Inferior parietal cortex (tissue), 1 donor: ENCODE measurements around the gene LRWD1.
A peak's percentile ranks its signal among the peaks of the same experiment; 100 is the strongest.
"Not testable (repeated sequence)": the region's sequence is repeated elsewhere in the genome, so short reads cannot be mapped to it uniquely, and the experiment has no call there.

Experiments used
- DNase-seq: peaks from one replicate; pipeline ENCODE4 v3.0.0-alpha.2; 2016; ENCODE audit errors: extremely low spot score

LRWD1 gene

GRCh38 chr7:102468478-102469350 is 3.9 kb downstream of the LRWD1 start:
- DNase-seq, result no peak

GRCh38 chr7:102469351-102469971 is 4.7 kb downstream of the LRWD1 start:
- DNase-seq, result no peak

DNA sequence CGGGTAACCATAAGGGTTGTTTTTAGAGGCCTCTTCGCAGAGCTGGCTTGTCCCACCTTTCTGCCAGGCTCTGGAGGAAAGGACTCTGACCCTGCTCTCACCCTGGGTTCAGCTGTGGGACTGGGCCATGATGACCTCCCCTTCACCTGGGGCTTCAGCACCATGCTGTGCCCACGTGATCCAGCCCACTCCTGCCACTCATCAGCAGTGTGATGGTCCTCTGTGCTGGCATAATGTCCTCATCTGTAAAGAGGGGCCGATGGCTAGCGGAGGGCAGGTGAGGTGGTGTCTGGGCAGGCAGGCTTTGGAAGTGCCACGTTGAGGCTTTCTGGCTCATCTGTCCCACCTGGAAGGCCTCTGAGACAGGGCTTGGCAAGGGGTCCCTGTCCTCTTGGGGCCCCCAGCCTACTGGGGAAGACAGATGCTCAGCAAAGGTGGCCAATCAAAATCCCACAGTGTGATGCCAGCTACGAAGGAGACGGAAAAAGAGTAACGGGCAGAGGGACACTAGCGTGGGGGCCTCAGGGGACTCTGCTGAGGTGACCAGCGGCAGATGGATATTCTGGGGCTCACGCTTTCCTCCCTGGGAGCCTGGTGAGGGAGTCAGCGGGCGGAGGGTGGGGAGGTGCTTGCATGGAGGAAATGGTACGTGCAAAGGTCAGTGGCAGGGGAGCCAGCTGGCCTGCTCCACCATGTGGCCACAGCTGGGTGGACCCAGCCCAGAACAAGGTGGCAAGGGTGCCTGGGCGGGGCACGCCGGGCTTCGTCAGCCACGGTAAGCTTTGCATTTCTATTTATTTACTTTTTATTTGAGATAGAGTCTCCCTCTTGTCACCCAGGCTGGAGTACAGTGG is 5.4 kb downstream of the LRWD1 start:
- DNase-seq, result no peak

- no peak for DNase-seq
Observed at GRCh38 chr7:102471791-102472125, 7.0 kb downstream of the LRWD1 start.

GRCh38 chr7:102472126-102473041 is 7.6 kb downstream of the LRWD1 start:
- DNase-seq, result no peak

DNA sequence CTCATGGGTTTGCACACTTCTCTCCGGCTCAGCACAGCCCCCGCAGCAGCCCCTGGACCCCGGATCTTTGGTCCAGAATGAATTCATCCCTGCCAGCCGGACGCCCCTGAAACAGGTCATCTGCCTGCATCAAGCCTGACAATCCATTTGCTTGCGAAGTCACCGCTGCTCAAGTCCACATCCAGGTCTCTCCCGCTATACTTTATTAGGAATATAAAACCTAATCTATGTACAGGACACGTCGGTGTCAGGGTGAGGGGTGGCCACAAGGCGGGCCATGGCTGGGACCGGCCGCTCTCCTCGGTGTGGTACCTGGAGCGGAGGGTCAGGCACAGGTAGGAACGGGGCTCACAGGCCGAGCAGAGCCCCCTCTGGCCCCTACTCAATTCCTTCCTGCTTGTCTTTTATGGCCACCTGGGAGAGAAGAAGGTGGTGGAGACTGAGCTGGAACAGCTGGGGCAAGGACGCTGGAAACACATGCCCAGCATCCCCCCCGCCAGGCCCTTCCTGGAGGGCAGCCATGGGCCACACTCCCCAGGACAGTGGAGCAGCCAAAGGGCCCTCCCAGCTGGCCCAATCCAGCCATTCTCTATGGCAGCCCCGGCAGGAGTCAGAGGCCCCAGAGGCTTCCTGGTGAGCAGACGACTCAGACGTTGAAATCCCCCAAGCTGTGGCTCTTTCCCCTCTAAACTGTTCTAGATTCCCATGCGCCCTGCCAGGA is 8.6 kb downstream of the LRWD1 start:
- no peak for DNase-seq

- DNase-seq, result not testable (repeated sequence)
Observed at GRCh38 chr7:102474116-102474515, 9.3 kb downstream of the LRWD1 start.

DNA sequence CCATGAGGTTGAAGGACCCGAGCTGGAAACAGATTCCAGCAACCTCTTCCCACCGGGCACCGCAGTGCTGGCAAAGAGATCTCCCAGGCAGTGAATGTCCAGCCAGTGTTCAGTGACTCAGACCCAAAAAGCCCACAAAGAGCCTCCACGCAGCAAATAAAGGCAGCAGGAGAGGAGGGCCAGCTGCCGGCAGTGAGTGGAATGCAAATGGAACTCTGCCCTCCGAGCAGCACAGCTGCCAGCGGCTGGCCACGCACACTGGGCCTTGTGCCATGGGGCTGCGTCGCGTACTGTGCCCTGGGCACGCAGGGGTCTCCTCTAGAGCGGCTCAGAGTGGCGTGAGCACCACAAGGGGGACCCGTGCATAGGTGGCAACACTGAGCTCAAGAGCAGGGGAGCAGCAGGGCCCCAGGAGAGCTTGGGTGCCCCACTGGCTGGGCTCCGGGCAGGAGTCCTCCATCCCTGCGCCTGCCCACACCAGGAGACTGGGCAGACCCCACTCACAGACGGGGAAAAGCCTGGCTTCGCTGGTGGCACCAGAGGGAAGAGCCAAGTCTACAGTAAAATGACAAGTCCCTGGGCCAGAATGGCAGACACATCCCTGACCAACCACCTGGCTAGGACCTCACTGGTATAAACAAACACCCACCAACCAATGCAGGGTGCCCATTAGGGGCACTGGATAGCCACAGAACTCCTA is 10.1 kb downstream of the LRWD1 start:
- not testable (repeated sequence) for DNase-seq

GRCh38 chr7:102478314-102479208 is 13.8 kb downstream of the LRWD1 start, which contains the start of gene POLR2J:
Gene POLR2J, minus strand, starts transcription at chr7:102478922. Its CDS starts 62 bp downstream, at chr7:102478860.
- peak; percentile 45 for DNase-seq

- DNase-seq, result not testable (repeated sequence)
Observed at GRCh38 chr7:102479209-102479584, 14.4 kb downstream of the LRWD1 start.

DNA sequence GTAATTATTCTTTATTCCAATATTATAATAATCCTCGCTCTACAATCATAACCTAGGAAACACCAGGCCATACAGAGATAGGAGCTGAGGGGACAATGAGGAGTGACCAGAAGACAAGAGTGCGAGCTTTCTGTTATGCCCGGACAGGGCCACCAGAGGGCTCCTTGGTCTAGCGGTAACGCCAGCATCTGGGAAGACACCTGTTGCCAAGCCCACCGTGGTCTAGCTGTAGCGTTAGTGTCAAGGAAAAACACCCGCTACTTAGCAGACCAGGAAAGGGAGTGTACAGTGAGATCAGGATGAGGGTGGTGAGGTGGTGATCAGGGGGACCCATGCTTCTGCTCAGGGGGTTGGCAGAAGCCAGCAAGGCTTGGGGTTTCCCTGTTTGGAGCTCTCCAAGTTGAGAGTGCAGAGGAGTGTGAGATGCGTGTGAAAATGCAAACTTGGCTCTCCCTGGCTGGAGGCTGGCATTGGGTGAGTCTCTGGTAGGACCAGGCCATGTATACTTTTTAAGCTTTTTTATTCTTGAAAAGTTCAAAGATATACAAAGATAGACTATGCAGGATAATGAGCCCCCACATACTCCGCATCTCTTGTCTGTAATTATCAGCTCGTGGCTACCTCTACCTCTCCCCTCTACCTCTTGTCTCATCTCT is 15.3 kb downstream of the LRWD1 start:
- not testable (repeated sequence) for DNase-seq

- DNase-seq, result not testable (repeated sequence)
Observed at GRCh38 chr7:102481962-102482361, 17.2 kb downstream of the LRWD1 start.

DNA sequence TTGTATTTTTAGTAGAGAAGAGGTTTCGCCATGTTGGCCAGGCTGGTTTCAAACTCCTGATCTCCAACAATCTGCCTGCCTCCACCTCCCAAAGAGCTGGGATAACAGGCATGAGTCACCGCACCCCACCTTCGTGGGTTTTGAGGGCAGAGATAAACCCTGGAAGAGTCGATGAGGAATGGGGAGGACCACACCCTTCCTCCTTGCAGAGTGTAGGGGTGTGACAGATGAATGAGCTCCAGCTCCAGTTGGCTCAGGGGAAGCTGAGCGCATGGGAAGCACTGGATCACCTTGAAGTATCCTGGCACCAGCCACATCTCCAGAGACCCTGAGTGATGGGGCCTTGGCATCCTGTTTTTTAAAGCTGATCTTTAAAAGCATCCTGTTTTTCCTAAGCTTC is 19.5 kb downstream of the LRWD1 start:
- DNase-seq, result not testable (repeated sequence)

DNA sequence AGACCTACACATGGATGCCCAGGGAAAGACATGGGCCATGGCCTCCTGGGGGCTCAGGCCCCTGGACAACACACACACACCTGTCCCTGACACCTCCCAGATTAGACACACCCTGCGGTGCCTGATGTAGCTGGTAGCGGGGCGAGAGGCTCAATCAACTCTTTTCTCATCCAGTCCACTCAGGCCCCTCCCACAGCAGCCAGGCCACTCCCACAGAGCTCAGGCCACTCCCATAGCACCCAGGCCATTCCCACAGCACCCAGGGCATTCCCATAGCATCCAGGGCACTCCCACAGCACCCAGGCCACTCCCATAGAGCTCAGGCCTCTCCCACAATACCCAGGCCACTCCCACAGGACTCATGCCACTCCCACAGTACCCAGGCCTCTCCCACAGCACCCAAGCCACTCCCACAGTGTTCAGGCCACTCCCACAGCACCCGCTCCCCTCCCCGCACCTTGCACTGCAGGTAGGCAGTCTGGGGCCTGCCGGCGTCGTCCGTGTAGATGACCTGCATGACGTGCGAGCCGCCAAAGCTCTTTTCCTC is 25.8 kb downstream of the LRWD1 start:
- not testable (repeated sequence) for DNase-seq

- not testable (repeated sequence) for DNase-seq
Observed at GRCh38 chr7:102493220-102493935, 28.6 kb downstream of the LRWD1 start.

GRCh38 chr7:102494026-102494425 is 29.2 kb downstream of the LRWD1 start:
- not testable (repeated sequence) for DNase-seq

DNA sequence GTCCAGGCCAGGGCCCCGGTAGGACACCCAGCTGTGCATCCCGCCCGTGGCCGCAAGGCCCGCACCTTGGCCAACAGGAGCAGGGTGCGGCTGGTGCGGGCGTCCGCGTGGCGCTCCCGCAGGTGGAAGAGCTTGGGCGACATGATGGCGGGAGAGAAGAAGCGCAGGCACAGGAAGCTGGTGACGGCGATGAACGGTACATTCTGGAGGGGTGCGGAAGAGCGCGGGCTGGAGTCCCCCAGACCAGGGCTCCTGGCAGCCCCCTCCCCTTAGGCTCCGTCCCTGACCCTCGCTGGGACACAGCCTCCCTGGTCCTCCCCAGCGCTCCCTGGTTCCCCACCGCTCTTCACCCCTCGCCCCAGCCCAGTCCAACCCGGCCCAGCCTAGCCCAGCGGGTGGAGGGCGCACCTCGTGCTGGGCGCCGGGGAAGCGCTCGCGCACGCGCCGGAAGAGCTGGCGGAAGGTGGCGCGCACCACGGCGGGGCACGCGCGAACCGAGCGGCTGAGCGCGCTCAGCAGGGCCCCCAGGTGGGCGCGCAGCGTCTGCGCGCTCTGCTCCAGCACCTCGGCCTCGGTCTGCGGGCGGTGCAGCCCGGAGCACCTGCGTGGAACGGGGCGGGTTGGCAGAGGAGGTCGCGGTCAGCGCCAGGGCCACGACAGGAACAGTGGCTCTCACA is 29.8 kb downstream of the LRWD1 start:
- not testable (repeated sequence) for DNase-seq
